ENCODE results near the gene KLK1. TPM values are rescaled to one million over a fixed set of nuclear protein-coding genes. Genes with fewer than 3 reads are reported as not detected.

KLK1 gene
- total and polyA plus RNA-seq, 9 donors, result 0.15 to 0.54 (median 0.28) TPM; not detected in 1

GRCh38 chr19:50854636-50855410 lies 31.2 kb upstream of the KLK1 start, which contains the start of gene KLK3:
Gene KLK3 (plus strand): TSS chr19:50854915. CDS start chr19:50854956, 41 bp downstream.
- peaks cover 6% of the 10 kb centered on the region for H3K27me3 ChIP-seq (ENCODE audit: control insufficient read depth, insufficient read depth, low read length)
- WGBS (ENCODE audit: insufficient coverage), result 55% methylated on average over 3 of the region's 9 CpGs
- H3K9me3 ChIP-seq (replicated peaks; ENCODE audit: control insufficient read depth, low read depth, low read length), result no peaks in the 10 kb centered on the region
- no peaks in the 10 kb centered on the region for H3K36me3 ChIP-seq (ENCODE audit: control insufficient read depth, insufficient read depth, low read length)
- no peaks in the 10 kb centered on the region for H3K4me1 ChIP-seq (ENCODE audit: control insufficient read depth, insufficient read depth, low read length)
- H3K4me3 ChIP-seq (ENCODE audit: low read length), result no peak within 1 kb of the TSS
- no peak for DNase-seq
- no peak within 1 kb of the TSS for H3K27ac ChIP-seq (ENCODE audit: low read length)

GRCh38 chr19:50851620-50852019 lies 28.0 kb upstream of the KLK1 start:
- DNase-seq, result no peak
- Histone ChIP-seq H3K27me3 (ENCODE audit: control insufficient read depth, insufficient read depth, low read length) (no peaks in the 10 kb centered on the region), H3K4me3 (ENCODE audit: low read length) (no peak overlapping the region), H3K4me1 (ENCODE audit: control insufficient read depth, insufficient read depth, low read length) (no peaks in the 10 kb centered on the region), H3K9me3 (replicated peaks; ENCODE audit: control insufficient read depth, low read depth, low read length) (no peaks in the 10 kb centered on the region), H3K36me3 (ENCODE audit: control insufficient read depth, insufficient read depth, low read length) (no peaks in the 10 kb centered on the region), H3K27ac (ENCODE audit: low read length) (no peak overlapping the region)
- WGBS (ENCODE audit: insufficient coverage), result 48% methylated on average over 3 of the region's 4 CpGs

GRCh38 chr19:50850738-50851137 lies 27.2 kb upstream of the KLK1 start:
- Histone ChIP-seq H3K4me1 (ENCODE audit: control insufficient read depth, insufficient read depth, low read length) (no peaks in the 10 kb centered on the region), H3K4me3 (ENCODE audit: low read length) (no peak overlapping the region), H3K36me3 (ENCODE audit: control insufficient read depth, insufficient read depth, low read length) (no peaks in the 10 kb centered on the region), H3K27ac (ENCODE audit: low read length) (no peak overlapping the region), H3K27me3 (ENCODE audit: control insufficient read depth, insufficient read depth, low read length) (no peaks in the 10 kb centered on the region), H3K9me3 (replicated peaks; ENCODE audit: control insufficient read depth, low read depth, low read length) (no peaks in the 10 kb centered on the region)
- WGBS (ENCODE audit: insufficient coverage), result 30% methylated on average over 1 of the region's 3 CpGs
- DNase-seq, result no peak

- no peaks in the 10 kb centered on the region for H3K27me3 ChIP-seq (ENCODE audit: control insufficient read depth, insufficient read depth, low read length)
- no peak for DNase-seq
- WGBS (ENCODE audit: insufficient coverage), result 39% methylated on average over 5 of the region's 8 CpGs
- H3K9me3 ChIP-seq (replicated peaks; ENCODE audit: control insufficient read depth, low read depth, low read length), result peaks cover 3% of the 10 kb centered on the region
- H3K36me3 ChIP-seq (ENCODE audit: control insufficient read depth, insufficient read depth, low read length), result no peaks in the 10 kb centered on the region
- no peak overlapping the region for H3K4me3 ChIP-seq (ENCODE audit: low read length)
- H3K27ac ChIP-seq (ENCODE audit: low read length), result no peak overlapping the region
- no peaks in the 10 kb centered on the region for H3K4me1 ChIP-seq (ENCODE audit: control insufficient read depth, insufficient read depth, low read length)
Observed at GRCh38 chr19:50844296-50844935, 20.8 kb upstream of the KLK1 start.

GRCh38 chr19:50843701-50844221 lies 20.2 kb upstream of the KLK1 start:
- Histone ChIP-seq H3K27me3 (ENCODE audit: control insufficient read depth, insufficient read depth, low read length) (no peaks in the 10 kb centered on the region), H3K36me3 (ENCODE audit: control insufficient read depth, insufficient read depth, low read length) (no peaks in the 10 kb centered on the region), H3K27ac (ENCODE audit: low read length) (no peak overlapping the region), H3K4me1 (ENCODE audit: control insufficient read depth, insufficient read depth, low read length) (no peaks in the 10 kb centered on the region), H3K9me3 (replicated peaks; ENCODE audit: control insufficient read depth, low read depth, low read length) (peaks cover 3% of the 10 kb centered on the region), H3K4me3 (ENCODE audit: low read length) (no peak overlapping the region)
- no peak for DNase-seq
- 67% methylated on average over 7 of the region's 7 CpGs for WGBS (ENCODE audit: insufficient coverage)

- DNase-seq, result no peak
- WGBS (ENCODE audit: insufficient coverage), result no CpG with 5 or more reads among the region's 2 CpGs
- Histone ChIP-seq H3K27ac (ENCODE audit: low read length) (no peak overlapping the region), H3K4me3 (ENCODE audit: low read length) (no peak overlapping the region), H3K27me3 (ENCODE audit: control insufficient read depth, insufficient read depth, low read length) (no peaks in the 10 kb centered on the region), H3K9me3 (replicated peaks; ENCODE audit: control insufficient read depth, low read depth, low read length) (peaks cover 3% of the 10 kb centered on the region), H3K4me1 (ENCODE audit: control insufficient read depth, insufficient read depth, low read length) (no peaks in the 10 kb centered on the region), H3K36me3 (ENCODE audit: control insufficient read depth, insufficient read depth, low read length) (no peaks in the 10 kb centered on the region)
Observed at GRCh38 chr19:50843205-50843604, 19.6 kb upstream of the KLK1 start.

GRCh38 chr19:50842130-50842529 lies 18.5 kb upstream of the KLK1 start:
- Histone ChIP-seq H3K27ac (ENCODE audit: low read length) (no peak overlapping the region), H3K36me3 (ENCODE audit: control insufficient read depth, insufficient read depth, low read length) (no peaks in the 10 kb centered on the region), H3K9me3 (replicated peaks; ENCODE audit: control insufficient read depth, low read depth, low read length) (peaks cover 3% of the 10 kb centered on the region), H3K4me1 (ENCODE audit: control insufficient read depth, insufficient read depth, low read length) (no peaks in the 10 kb centered on the region), H3K27me3 (ENCODE audit: control insufficient read depth, insufficient read depth, low read length) (no peaks in the 10 kb centered on the region), H3K4me3 (ENCODE audit: low read length) (no peak overlapping the region)
- no peak for DNase-seq
- WGBS (ENCODE audit: insufficient coverage), result 94% methylated on average over 3 of the region's 6 CpGs

- Histone ChIP-seq H3K4me3 (ENCODE audit: low read length) (no peak overlapping the region), H3K36me3 (ENCODE audit: control insufficient read depth, insufficient read depth, low read length) (no peaks in the 10 kb centered on the region), H3K27ac (ENCODE audit: low read length) (no peak overlapping the region), H3K4me1 (ENCODE audit: control insufficient read depth, insufficient read depth, low read length) (peaks cover 10% of the 10 kb centered on the region), H3K9me3 (replicated peaks; ENCODE audit: control insufficient read depth, low read depth, low read length) (peaks cover 3% of the 10 kb centered on the region), H3K27me3 (ENCODE audit: control insufficient read depth, insufficient read depth, low read length) (peaks cover 16% of the 10 kb centered on the region)
- no peak for DNase-seq
- WGBS (ENCODE audit: insufficient coverage), result no CpG with 5 or more reads among the region's 10 CpGs
Observed at GRCh38 chr19:50839712-50840655, 16.4 kb upstream of the KLK1 start.

- Histone ChIP-seq H3K36me3 (ENCODE audit: control insufficient read depth, insufficient read depth, low read length) (no peaks in the 10 kb centered on the region), H3K4me3 (ENCODE audit: low read length) (no peak overlapping the region), H3K27me3 (ENCODE audit: control insufficient read depth, insufficient read depth, low read length) (peaks cover 24% of the 10 kb centered on the region), H3K27ac (ENCODE audit: low read length) (no peak overlapping the region), H3K4me1 (ENCODE audit: control insufficient read depth, insufficient read depth, low read length) (peaks cover 10% of the 10 kb centered on the region), H3K9me3 (replicated peaks; ENCODE audit: control insufficient read depth, low read depth, low read length) (no peaks in the 10 kb centered on the region)
- WGBS (ENCODE audit: insufficient coverage), result 80% methylated on average over 1 of the region's 6 CpGs
- no peak for DNase-seq
Observed at GRCh38 chr19:50838239-50838638, 14.7 kb upstream of the KLK1 start.

Data from muscle of leg (tissue), 11 donors.